WTC11 (cell line): Measurements from ENCODE around the gene DNM1. TPM values are rescaled to one million over a fixed set of nuclear protein-coding genes. Genes with fewer than 3 reads are reported as not detected.

Experiments
- ATAC-seq: fragments of 200-7000 bp; cut with Tn5 transposase; 2 replicates; pipeline ENCODE4 v1.10.0; 2021; ENCODE audit warnings: mild to moderate bottlenecking, moderate library complexity
- CTCF ChIA-PET: fragments of 300-600 bp; sonication (Branson Sonifier 250); formaldehyde crosslinking; loops from one replicate; lab custom pipeline; 2021; ENCODE audit warnings: antibody characterized with exemption; lab: Charles Lee
- POLR2A ChIA-PET: fragments of 350-600 bp; sonication (Branson Sonifier 250); formaldehyde crosslinking; loops from one replicate; lab custom pipeline; 2021; ENCODE audit warnings: antibody characterized with exemption; lab: Charles Lee
- DNase-seq: peaks from one replicate; pipeline ENCODE4 v3.0.0; 2021; ENCODE audit warnings: low spot score
- H3K27ac Mint-ChIP-seq: 2 replicates; pipeline ENCODE4 v1.8.0; 2021; ENCODE audit warnings: mixed read lengths
- H3K27me3 Mint-ChIP-seq: 2 replicates; pipeline ENCODE4 v1.8.0; 2021; ENCODE audit warnings: low read depth, mild to moderate bottlenecking, moderate library complexity, mixed read lengths
- H3K36me3 Mint-ChIP-seq: 2 replicates; pipeline ENCODE4 v1.8.0; 2021; ENCODE audit warnings: mixed read lengths
- H3K4me1 Mint-ChIP-seq: 2 replicates; pipeline ENCODE4 v1.8.0; 2022; ENCODE audit warnings: mixed read lengths
- H3K4me3 Mint-ChIP-seq: 2 replicates; pipeline ENCODE4 v1.8.0; 2021; ENCODE audit warnings: mild to moderate bottlenecking, moderate library complexity, mixed read lengths
- H3K9me3 Mint-ChIP-seq: 2 replicates; pipeline ENCODE4 v1.8.0; 2021; ENCODE audit warnings: mixed read lengths
- ATF1 ChIP-seq: sonication (generic); formaldehyde crosslinking; IDR thresholded peaks from 2 replicates; pipeline ENCODE4 v1.8.1; 2023; ENCODE audit warnings: mild to moderate bottlenecking, moderate library complexity, missing genetic modification reagents
- FOXJ3 ChIP-seq: sonication (generic); formaldehyde crosslinking; IDR thresholded peaks from 2 replicates; pipeline ENCODE4 v1.9.0; 2021; ENCODE audit warnings: missing genetic modification reagents, mild to moderate bottlenecking, borderline replicate concordance
- GABPB1 ChIP-seq: sonication (generic); formaldehyde crosslinking; IDR thresholded peaks from 2 replicates; pipeline ENCODE4 v1.8.1; 2023; ENCODE audit warnings: mild to moderate bottlenecking, missing genetic modification reagents
- GTF2I ChIP-seq: fragments of 250-450 bp; sonication (Bioruptor Pico); conservative IDR thresholded peaks from 2 replicates; pipeline ENCODE4 v1.4.0; 2021; ENCODE audit warnings: mild to moderate bottlenecking
- NFATC4 ChIP-seq: fragments of 250-450 bp; sonication (Bioruptor Pico); IDR thresholded peaks from 2 replicates; pipeline ENCODE4 v1.9.0; 2021; ENCODE audit warnings: mild to moderate bottlenecking
- ZNF423 ChIP-seq: fragments of 250-450 bp; sonication (Bioruptor Pico); IDR thresholded peaks from 2 replicates; pipeline ENCODE4 v2.1.2; 2022; ENCODE audit warnings: mild to moderate bottlenecking, moderate library complexity
- total RNA-seq: library from RNA; stranded (reverse); gene quantifications from 3 replicates; pipeline ENCODE4 v1.2.3, GENCODE V29; 2021
- TF ChIP-seq, protein P1 (sequence below): fragments of 250-450 bp; sonication (Bioruptor Pico); IDR thresholded peaks from 2 replicates; pipeline ENCODE4 v1.9.0; 2021; ENCODE audit warnings: mild to moderate bottlenecking, borderline replicate concordance
- TF ChIP-seq, protein P2 (sequence below): sonication (generic); formaldehyde crosslinking; IDR thresholded peaks from 2 replicates; pipeline ENCODE4 v1.8.1; 2022; ENCODE audit warnings: low read depth, missing genetic modification reagents, borderline replicate concordance
- TF ChIP-seq, protein P3 (sequence below): fragments of 250-450 bp; sonication (Bioruptor Pico); IDR thresholded peaks from 2 replicates; pipeline ENCODE4 v2.1.2; 2022; ENCODE audit warnings: mild to moderate bottlenecking, moderate library complexity
- TF ChIP-seq, protein P4 (sequence below): fragments of 250-450 bp; sonication (Bioruptor Pico); IDR thresholded peaks from 2 replicates; pipeline ENCODE4 v1.8.0; 2021; ENCODE audit warnings: mild to moderate bottlenecking
- TF ChIP-seq, protein P5 (sequence below): sonication (generic); formaldehyde crosslinking; IDR thresholded peaks from 2 replicates; pipeline ENCODE4 v1.8.1; 2023; ENCODE audit warnings: mild to moderate bottlenecking, missing genetic modification reagents, borderline replicate concordance
- TF ChIP-seq, protein P6 (sequence below): sonication (generic); formaldehyde crosslinking; IDR thresholded peaks from 2 replicates; pipeline ENCODE4 v1.8.0; 2023; ENCODE audit warnings: mild to moderate bottlenecking, missing genetic modification reagents
- TF ChIP-seq, protein P7 (sequence below): sonication (generic); formaldehyde crosslinking; IDR thresholded peaks from 2 replicates; pipeline ENCODE4 v1.8.1; 2022; ENCODE audit warnings: missing genetic modification reagents, borderline replicate concordance

Gene DNM1
- total RNA-seq, 1 experiment from 2014 or later: 79.0 TPM

DNA sequence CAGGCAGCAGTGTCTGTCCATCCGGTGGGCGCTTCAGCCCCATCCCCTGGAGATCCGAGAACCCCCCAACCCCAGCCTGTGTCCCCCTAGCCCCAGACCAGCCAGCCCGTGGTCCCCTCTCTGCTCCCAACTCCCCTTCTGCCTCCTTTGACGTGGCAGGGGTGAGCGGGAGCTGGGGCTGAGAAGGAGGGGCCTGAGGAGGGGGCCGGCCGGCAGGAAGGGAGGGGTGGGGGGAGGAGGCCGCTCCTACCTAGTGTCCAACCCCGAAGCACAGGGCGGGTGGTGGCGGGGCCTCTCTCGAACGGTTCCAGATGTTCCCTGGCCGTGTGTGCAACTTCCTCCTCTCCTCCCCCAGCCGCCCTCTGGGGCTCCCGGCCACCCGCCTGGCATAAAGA, 41.7 kb downstream of the DNM1 start (continued):
- TF ChIP-seq, protein P1, sequence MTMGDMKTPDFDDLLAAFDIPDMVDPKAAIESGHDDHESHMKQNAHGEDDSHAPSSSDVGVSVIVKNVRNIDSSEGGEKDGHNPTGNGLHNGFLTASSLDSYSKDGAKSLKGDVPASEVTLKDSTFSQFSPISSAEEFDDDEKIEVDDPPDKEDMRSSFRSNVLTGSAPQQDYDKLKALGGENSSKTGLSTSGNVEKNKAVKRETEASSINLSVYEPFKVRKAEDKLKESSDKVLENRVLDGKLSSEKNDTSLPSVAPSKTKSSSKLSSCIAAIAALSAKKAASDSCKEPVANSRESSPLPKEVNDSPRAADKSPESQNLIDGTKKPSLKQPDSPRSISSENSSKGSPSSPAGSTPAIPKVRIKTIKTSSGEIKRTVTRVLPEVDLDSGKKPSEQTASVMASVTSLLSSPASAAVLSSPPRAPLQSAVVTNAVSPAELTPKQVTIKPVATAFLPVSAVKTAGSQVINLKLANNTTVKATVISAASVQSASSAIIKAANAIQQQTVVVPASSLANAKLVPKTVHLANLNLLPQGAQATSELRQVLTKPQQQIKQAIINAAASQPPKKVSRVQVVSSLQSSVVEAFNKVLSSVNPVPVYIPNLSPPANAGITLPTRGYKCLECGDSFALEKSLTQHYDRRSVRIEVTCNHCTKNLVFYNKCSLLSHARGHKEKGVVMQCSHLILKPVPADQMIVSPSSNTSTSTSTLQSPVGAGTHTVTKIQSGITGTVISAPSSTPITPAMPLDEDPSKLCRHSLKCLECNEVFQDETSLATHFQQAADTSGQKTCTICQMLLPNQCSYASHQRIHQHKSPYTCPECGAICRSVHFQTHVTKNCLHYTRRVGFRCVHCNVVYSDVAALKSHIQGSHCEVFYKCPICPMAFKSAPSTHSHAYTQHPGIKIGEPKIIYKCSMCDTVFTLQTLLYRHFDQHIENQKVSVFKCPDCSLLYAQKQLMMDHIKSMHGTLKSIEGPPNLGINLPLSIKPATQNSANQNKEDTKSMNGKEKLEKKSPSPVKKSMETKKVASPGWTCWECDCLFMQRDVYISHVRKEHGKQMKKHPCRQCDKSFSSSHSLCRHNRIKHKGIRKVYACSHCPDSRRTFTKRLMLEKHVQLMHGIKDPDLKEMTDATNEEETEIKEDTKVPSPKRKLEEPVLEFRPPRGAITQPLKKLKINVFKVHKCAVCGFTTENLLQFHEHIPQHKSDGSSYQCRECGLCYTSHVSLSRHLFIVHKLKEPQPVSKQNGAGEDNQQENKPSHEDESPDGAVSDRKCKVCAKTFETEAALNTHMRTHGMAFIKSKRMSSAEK: no peak
- TF ChIP-seq FOXJ3 (CRISPR knock-in tag): no peak
- TF ChIP-seq ATF1 (CRISPR knock-in tag): no peak

DNA sequence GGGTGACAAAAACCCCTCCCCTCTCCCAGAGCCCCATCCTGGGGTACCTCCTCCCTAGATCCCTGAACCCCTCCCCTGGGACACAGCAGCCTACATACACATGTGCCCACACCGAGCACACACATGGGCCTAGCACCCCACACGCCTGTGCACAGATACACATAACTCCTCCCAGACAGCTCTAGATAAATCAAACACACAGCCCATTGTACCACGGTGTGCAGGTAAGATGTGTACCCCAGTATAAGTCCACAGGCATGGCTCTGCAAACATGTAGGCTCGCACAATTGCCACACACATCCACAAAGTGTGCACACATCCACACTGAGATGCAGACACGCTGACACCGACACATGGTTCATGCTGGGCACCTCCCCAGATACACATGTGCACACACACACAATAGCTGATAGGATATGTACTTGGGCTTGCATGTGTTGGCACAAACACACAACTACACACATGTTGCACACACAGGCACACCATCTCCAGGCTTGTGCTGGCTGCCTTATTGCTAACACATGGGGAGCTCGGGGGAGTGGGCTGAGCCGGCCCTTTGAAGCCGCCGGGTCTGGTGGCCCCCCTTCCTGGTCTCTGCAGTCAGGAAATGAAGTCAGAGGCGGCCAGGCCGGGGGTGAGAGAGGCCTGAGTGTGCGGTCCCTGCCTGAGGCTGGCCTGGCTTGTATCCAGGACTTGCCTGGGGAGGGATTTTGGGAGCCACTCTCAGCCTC, 42.4 kb downstream of the DNM1 start:
- H3K27ac Mint-ChIP-seq: no peak overlapping the region
- DNase-seq: no peak
- peaks cover 21% of the 10 kb centered on the region for H3K4me1 Mint-ChIP-seq
- no peak for ATAC-seq
- H3K4me3 Mint-ChIP-seq: no peak overlapping the region
- peaks cover 4% of the 10 kb centered on the region for H3K36me3 Mint-ChIP-seq
- H3K27me3 Mint-ChIP-seq: peaks cover 9% of the 10 kb centered on the region
- ChIA-PET POLR2A (no interaction called here), CTCF (interaction anchor here (1.2 to 2.3 kb wide), 3 partner anchors 10 to 27 kb away, joined by 4 to 17 read pairs (median 4); no protein-coding TSS in a partner anchor)
- H3K9me3 Mint-ChIP-seq: no peaks in the 10 kb centered on the region
- TF ChIP-seq ZNF423 (CRISPR knock-in tag) (no peak), NFATC4 (CRISPR knock-in tag) (no peak), GABPB1 (CRISPR knock-in tag) (no peak), GTF2I (CRISPR knock-in tag) (no peak), FOXJ3 (CRISPR knock-in tag) (no peak)
- TF ChIP-seq, protein P2, sequence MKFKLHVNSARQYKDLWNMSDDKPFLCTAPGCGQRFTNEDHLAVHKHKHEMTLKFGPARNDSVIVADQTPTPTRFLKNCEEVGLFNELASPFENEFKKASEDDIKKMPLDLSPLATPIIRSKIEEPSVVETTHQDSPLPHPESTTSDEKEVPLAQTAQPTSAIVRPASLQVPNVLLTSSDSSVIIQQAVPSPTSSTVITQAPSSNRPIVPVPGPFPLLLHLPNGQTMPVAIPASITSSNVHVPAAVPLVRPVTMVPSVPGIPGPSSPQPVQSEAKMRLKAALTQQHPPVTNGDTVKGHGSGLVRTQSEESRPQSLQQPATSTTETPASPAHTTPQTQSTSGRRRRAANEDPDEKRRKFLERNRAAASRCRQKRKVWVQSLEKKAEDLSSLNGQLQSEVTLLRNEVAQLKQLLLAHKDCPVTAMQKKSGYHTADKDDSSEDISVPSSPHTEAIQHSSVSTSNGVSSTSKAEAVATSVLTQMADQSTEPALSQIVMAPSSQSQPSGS: no peak
- TF ChIP-seq, protein P3, sequence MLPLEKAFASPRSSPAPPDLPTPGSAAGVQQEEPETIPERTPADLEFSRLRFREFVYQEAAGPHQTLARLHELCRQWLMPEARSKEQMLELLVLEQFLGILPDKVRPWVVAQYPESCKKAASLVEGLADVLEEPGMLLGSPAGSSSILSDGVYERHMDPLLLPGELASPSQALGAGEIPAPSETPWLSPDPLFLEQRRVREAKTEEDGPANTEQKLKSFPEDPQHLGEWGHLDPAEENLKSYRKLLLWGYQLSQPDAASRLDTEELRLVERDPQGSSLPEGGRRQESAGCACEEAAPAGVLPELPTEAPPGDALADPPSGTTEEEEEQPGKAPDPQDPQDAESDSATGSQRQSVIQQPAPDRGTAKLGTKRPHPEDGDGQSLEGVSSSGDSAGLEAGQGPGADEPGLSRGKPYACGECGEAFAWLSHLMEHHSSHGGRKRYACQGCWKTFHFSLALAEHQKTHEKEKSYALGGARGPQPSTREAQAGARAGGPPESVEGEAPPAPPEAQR (CRISPR knock-in tag): no peak
- TF ChIP-seq, protein P4, sequence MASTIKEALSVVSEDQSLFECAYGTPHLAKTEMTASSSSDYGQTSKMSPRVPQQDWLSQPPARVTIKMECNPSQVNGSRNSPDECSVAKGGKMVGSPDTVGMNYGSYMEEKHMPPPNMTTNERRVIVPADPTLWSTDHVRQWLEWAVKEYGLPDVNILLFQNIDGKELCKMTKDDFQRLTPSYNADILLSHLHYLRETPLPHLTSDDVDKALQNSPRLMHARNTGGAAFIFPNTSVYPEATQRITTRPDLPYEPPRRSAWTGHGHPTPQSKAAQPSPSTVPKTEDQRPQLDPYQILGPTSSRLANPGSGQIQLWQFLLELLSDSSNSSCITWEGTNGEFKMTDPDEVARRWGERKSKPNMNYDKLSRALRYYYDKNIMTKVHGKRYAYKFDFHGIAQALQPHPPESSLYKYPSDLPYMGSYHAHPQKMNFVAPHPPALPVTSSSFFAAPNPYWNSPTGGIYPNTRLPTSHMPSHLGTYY: no peak
- TF ChIP-seq, protein P5, sequence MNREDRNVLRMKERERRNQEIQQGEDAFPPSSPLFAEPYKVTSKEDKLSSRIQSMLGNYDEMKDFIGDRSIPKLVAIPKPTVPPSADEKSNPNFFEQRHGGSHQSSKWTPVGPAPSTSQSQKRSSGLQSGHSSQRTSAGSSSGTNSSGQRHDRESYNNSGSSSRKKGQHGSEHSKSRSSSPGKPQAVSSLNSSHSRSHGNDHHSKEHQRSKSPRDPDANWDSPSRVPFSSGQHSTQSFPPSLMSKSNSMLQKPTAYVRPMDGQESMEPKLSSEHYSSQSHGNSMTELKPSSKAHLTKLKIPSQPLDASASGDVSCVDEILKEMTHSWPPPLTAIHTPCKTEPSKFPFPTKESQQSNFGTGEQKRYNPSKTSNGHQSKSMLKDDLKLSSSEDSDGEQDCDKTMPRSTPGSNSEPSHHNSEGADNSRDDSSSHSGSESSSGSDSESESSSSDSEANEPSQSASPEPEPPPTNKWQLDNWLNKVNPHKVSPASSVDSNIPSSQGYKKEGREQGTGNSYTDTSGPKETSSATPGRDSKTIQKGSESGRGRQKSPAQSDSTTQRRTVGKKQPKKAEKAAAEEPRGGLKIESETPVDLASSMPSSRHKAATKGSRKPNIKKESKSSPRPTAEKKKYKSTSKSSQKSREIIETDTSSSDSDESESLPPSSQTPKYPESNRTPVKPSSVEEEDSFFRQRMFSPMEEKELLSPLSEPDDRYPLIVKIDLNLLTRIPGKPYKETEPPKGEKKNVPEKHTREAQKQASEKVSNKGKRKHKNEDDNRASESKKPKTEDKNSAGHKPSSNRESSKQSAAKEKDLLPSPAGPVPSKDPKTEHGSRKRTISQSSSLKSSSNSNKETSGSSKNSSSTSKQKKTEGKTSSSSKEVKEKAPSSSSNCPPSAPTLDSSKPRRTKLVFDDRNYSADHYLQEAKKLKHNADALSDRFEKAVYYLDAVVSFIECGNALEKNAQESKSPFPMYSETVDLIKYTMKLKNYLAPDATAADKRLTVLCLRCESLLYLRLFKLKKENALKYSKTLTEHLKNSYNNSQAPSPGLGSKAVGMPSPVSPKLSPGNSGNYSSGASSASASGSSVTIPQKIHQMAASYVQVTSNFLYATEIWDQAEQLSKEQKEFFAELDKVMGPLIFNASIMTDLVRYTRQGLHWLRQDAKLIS (CRISPR knock-in tag): no peak
- TF ChIP-seq, protein P6, sequence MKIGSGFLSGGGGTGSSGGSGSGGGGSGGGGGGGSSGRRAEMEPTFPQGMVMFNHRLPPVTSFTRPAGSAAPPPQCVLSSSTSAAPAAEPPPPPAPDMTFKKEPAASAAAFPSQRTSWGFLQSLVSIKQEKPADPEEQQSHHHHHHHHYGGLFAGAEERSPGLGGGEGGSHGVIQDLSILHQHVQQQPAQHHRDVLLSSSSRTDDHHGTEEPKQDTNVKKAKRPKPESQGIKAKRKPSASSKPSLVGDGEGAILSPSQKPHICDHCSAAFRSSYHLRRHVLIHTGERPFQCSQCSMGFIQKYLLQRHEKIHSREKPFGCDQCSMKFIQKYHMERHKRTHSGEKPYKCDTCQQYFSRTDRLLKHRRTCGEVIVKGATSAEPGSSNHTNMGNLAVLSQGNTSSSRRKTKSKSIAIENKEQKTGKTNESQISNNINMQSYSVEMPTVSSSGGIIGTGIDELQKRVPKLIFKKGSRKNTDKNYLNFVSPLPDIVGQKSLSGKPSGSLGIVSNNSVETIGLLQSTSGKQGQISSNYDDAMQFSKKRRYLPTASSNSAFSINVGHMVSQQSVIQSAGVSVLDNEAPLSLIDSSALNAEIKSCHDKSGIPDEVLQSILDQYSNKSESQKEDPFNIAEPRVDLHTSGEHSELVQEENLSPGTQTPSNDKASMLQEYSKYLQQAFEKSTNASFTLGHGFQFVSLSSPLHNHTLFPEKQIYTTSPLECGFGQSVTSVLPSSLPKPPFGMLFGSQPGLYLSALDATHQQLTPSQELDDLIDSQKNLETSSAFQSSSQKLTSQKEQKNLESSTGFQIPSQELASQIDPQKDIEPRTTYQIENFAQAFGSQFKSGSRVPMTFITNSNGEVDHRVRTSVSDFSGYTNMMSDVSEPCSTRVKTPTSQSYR (CRISPR knock-in tag): no peak
- TF ChIP-seq, protein P7, sequence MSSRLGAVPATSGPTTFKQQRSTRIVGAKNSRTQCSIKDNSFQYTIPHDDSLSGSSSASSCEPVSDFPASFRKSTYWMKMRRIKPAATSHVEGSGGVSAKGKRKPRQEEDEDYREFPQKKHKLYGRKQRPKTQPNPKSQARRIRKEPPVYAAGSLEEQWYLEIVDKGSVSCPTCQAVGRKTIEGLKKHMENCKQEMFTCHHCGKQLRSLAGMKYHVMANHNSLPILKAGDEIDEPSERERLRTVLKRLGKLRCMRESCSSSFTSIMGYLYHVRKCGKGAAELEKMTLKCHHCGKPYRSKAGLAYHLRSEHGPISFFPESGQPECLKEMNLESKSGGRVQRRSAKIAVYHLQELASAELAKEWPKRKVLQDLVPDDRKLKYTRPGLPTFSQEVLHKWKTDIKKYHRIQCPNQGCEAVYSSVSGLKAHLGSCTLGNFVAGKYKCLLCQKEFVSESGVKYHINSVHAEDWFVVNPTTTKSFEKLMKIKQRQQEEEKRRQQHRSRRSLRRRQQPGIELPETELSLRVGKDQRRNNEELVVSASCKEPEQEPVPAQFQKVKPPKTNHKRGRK: no peak
